Upper lobe of left lung (tissue), 4 donors: ENCODE measurements around the gene WIPF1.

ENCODE experiments used
- EP300 ChIP-seq, 4 donors: sonication (generic); formaldehyde crosslinking; IDR thresholded peaks; one replicate each; pipeline ENCODE4 v1.5.1; 2017; ENCODE audit warnings: antibody characterized with exemption in 4 of 4, control low read depth in 2 of 4
- POLR2AphosphoS5 ChIP-seq, 2 donors: sonication (generic); formaldehyde crosslinking; IDR thresholded peaks; one replicate each; pipeline ENCODE4 v1.5.1; 2017; ENCODE audit warnings: antibody characterized with exemption in 2 of 2
- TF ChIP-seq, protein P1 (sequence below), 6 experiments: fragments of 450-650 bp in 4 of 6; fragments of 200-600 bp in 2 of 6; sonication (generic) in 2 of 6; IDR thresholded peaks; one replicate each; pipeline ENCODE4 v1.5.1; 2016 to 2019; ENCODE audit warnings: antibody characterized with exemption in 6 of 6

GRCh38 chr2:174611006-174611405 lies 13.4 kb upstream of the WIPF1 start:
- TF ChIP-seq EP300 (IDR thresholded peaks at IDR 0.05): no peak
- TF ChIP-seq, protein P1, sequence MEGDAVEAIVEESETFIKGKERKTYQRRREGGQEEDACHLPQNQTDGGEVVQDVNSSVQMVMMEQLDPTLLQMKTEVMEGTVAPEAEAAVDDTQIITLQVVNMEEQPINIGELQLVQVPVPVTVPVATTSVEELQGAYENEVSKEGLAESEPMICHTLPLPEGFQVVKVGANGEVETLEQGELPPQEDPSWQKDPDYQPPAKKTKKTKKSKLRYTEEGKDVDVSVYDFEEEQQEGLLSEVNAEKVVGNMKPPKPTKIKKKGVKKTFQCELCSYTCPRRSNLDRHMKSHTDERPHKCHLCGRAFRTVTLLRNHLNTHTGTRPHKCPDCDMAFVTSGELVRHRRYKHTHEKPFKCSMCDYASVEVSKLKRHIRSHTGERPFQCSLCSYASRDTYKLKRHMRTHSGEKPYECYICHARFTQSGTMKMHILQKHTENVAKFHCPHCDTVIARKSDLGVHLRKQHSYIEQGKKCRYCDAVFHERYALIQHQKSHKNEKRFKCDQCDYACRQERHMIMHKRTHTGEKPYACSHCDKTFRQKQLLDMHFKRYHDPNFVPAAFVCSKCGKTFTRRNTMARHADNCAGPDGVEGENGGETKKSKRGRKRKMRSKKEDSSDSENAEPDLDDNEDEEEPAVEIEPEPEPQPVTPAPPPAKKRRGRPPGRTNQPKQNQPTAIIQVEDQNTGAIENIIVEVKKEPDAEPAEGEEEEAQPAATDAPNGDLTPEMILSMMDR (IDR thresholded peaks at IDR 0.05): no peak
- TF ChIP-seq POLR2AphosphoS5 (IDR thresholded peaks at IDR 0.05): no peak
